Panc1 (cell line): ENCODE data around the gene CIAO2B. TPM values are rescaled to one million over a fixed set of nuclear protein-coding genes. Genes with fewer than 3 reads are reported as not detected.

ENCODE experiments used
- ATAC-seq: fragments of 200-7000 bp; cut with Tn5 transposase; 2 replicates; pipeline ENCODE4 v1.9.1; 2020; ENCODE audit warnings: mild to moderate bottlenecking, moderate library complexity
- BruUV-seq: library from RNA; stranded (reverse); fragments of 400-500 nt; replicated peaks from 2 replicates; lab custom pipeline; 2021; lab: Mats Ljungman, UMichigan
- CTCF ChIA-PET: fragments of 300-600 bp; sonication (Branson Sonifier 250); formaldehyde crosslinking; loops from one replicate; lab custom pipeline; 2022; ENCODE audit warnings: antibody characterized with exemption; lab: Charles Lee
- POLR2A ChIA-PET: fragments of 300-600 bp; sonication (Branson Sonifier 250); formaldehyde crosslinking; loops from one replicate; lab custom pipeline; 2022; ENCODE audit warnings: antibody characterized with exemption; lab: Charles Lee
- DNase-seq: peaks from one replicate; pipeline ENCODE4 v3.0.0-alpha.2; 2010; ENCODE audit warnings: low read depth, low spot score
- H3K27ac ChIP-seq: 2 replicates; pipeline ENCODE4 v1.5.1; 2011; ENCODE audit warnings: mild to moderate bottlenecking, low read length, inconsistent platforms
- H3K27me3 ChIP-seq: fragments of 200-500 bp; sonication (Bioruptor generic); 2 replicates; pipeline ENCODE4 v1.6.0; 2014; ENCODE audit warnings: low read length, inconsistent platforms; ENCODE audit not compliant: control insufficient read depth, insufficient read depth
- H3K36me3 ChIP-seq: fragments of 200-500 bp; sonication (Bioruptor generic); 2 replicates; pipeline ENCODE4 v1.5.1; 2014; ENCODE audit warnings: inconsistent platforms, mild to moderate bottlenecking, low read length, moderate library complexity; ENCODE audit not compliant: control insufficient read depth, insufficient read depth
- H3K4me1 ChIP-seq: 2 replicates; pipeline ENCODE4 v1.5.1; 2011; ENCODE audit warnings: inconsistent platforms, mild to moderate bottlenecking, low read length, moderate library complexity; ENCODE audit not compliant: control insufficient read depth, insufficient read depth
- H3K4me3 ChIP-seq, 2 experiments: 2 replicates each; pipeline ENCODE4 v1.5.1; 2011 to 2012; ENCODE audit warnings: low read depth in 2 of 2, low read length in 2 of 2, mild to moderate bottlenecking in 2 of 2, inconsistent platforms in 1 of 2, moderate library complexity in 1 of 2
- H3K9me3 ChIP-seq: fragments of 200-500 bp; sonication (Bioruptor generic); 2 replicates; pipeline ENCODE4 v1.5.1; 2014; ENCODE audit warnings: low read depth, mild to moderate bottlenecking, inconsistent platforms, low read length, moderate library complexity; ENCODE audit not compliant: control insufficient read depth, insufficient read depth
- POLR2AphosphoS5 ChIP-seq: IDR thresholded peaks from 2 replicates; pipeline ENCODE4 v1.6.1; 2012; ENCODE audit warnings: mild to moderate bottlenecking, low read depth, low read length, moderate library complexity
- SIN3A ChIP-seq: IDR thresholded peaks from 2 replicates; pipeline ENCODE4 v1.6.1; 2012; ENCODE audit warnings: low read depth, mild to moderate bottlenecking, low read length, moderate library complexity, borderline replicate concordance; ENCODE audit not compliant: insufficient read depth
- TCF7L2 ChIP-seq: IDR thresholded peaks from 2 replicates; pipeline ENCODE4 v1.6.1; 2011; ENCODE audit warnings: mild to moderate bottlenecking, low read depth, low read length, inconsistent platforms
- in situ Hi-C: cut with HindIII; loops from 2 replicates; pipeline ENCODE4 v1.10.0; 2016; ENCODE audit warnings: low sequenced_read_pairs, low pct_unique_long_range_greater_than_20kb
- intact Hi-C: fragments of 100-400 bp; cut with micrococcal nuclease; formaldehyde crosslinking; loops from one replicate; pipeline ENCODE4 v1.10.0; 2022; ENCODE audit not compliant: unreplicated experiment
- total RNA-seq: library from RNA; stranded (reverse); gene quantifications from one replicate; pipeline ENCODE4 v1.2.1, GENCODE V29; 2021; ENCODE audit not compliant: unreplicated experiment
- TF ChIP-seq, protein P1 (sequence below): fragments of 450-650 bp; IDR thresholded peaks from 2 replicates; pipeline ENCODE4 v1.5.1; 2017; ENCODE audit warnings: mild to moderate bottlenecking
- TF ChIP-seq, protein P2 (sequence below), 2 experiments: IDR thresholded peaks; 2 replicates each; pipeline ENCODE4 v1.6.1; 2011 to 2012; ENCODE audit warnings: low read depth in 2 of 2, control low read depth in 1 of 2, low read length in 1 of 2, mild to moderate bottlenecking in 1 of 2, moderate library complexity in 1 of 2; ENCODE audit not compliant: insufficient read depth in 1 of 2

CIAO2B gene
- total RNA-seq, 1 experiment from 2014 or later: 96.6 TPM

DNA sequence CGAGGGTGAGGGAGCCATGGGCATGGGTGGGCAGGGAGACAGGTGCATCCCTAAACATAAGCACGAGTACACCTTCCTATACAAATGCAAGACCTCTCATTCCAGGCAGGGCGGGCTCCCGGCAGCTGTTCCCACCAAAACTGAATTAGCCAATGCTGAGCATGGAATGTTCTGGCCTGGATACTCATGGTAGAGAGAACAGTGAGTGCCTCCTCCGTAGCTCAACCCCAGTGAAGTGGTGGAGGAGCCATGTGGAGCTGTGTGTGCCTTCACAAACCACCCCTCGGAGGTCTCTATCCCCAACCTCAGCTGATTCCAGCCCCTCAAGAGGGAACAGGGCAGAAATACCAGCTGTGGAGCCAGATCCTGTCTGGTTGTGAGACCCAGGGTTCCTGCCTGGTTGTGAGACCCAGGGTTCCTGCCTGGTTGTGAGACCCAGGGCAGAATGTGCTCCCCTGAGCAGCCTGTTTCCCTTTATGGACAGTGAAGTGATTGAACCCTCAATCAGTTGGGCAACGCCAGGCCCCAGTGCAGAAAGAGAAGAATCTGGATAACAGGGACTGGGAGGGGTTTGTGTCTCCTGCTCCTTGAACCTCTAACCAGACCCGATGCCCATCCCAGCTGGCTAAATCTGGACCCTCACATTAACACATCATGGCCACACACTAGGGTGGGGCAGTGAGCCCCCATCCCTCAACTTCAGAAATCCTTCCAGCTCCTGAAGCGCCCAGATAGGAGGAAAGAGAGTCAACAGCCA, 13.1 kb downstream of the CIAO2B start:
- no peaks in the 10 kb centered on the region for H3K9me3 ChIP-seq
- ChIA-PET CTCF (interaction anchor here (0.5 to 0.6 kb wide), 2 partner anchors 8 to 53 kb away, joined by 3 to 4 read pairs; no protein-coding TSS in a partner anchor), POLR2A (no interaction called here)
- no TSS peak for BruUV-seq
- DNase-seq (no peak), ATAC-seq (no peak)
- no peaks in the 10 kb centered on the region for H3K27me3 ChIP-seq
- H3K4me3 ChIP-seq: no peak overlapping the region
- H3K36me3 ChIP-seq: no peaks in the 10 kb centered on the region
- in situ Hi-C loops: no loop called here
- TF ChIP-seq TCF7L2 (no peak), SIN3A (no peak), POLR2AphosphoS5 (no peak)
- TF ChIP-seq, protein P1, sequence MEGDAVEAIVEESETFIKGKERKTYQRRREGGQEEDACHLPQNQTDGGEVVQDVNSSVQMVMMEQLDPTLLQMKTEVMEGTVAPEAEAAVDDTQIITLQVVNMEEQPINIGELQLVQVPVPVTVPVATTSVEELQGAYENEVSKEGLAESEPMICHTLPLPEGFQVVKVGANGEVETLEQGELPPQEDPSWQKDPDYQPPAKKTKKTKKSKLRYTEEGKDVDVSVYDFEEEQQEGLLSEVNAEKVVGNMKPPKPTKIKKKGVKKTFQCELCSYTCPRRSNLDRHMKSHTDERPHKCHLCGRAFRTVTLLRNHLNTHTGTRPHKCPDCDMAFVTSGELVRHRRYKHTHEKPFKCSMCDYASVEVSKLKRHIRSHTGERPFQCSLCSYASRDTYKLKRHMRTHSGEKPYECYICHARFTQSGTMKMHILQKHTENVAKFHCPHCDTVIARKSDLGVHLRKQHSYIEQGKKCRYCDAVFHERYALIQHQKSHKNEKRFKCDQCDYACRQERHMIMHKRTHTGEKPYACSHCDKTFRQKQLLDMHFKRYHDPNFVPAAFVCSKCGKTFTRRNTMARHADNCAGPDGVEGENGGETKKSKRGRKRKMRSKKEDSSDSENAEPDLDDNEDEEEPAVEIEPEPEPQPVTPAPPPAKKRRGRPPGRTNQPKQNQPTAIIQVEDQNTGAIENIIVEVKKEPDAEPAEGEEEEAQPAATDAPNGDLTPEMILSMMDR: no peak
- TF ChIP-seq, protein P2, sequence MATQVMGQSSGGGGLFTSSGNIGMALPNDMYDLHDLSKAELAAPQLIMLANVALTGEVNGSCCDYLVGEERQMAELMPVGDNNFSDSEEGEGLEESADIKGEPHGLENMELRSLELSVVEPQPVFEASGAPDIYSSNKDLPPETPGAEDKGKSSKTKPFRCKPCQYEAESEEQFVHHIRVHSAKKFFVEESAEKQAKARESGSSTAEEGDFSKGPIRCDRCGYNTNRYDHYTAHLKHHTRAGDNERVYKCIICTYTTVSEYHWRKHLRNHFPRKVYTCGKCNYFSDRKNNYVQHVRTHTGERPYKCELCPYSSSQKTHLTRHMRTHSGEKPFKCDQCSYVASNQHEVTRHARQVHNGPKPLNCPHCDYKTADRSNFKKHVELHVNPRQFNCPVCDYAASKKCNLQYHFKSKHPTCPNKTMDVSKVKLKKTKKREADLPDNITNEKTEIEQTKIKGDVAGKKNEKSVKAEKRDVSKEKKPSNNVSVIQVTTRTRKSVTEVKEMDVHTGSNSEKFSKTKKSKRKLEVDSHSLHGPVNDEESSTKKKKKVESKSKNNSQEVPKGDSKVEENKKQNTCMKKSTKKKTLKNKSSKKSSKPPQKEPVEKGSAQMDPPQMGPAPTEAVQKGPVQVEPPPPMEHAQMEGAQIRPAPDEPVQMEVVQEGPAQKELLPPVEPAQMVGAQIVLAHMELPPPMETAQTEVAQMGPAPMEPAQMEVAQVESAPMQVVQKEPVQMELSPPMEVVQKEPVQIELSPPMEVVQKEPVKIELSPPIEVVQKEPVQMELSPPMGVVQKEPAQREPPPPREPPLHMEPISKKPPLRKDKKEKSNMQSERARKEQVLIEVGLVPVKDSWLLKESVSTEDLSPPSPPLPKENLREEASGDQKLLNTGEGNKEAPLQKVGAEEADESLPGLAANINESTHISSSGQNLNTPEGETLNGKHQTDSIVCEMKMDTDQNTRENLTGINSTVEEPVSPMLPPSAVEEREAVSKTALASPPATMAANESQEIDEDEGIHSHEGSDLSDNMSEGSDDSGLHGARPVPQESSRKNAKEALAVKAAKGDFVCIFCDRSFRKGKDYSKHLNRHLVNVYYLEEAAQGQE (IDR thresholded peaks at IDR 0.05; ENCODE audit: insufficient read depth in 1 of 2, low read depth in 2 of 2, low read length in 1 of 2): no peak
- intact Hi-C loops: no loop called here
- peaks cover 6% of the 10 kb centered on the region; the same call in 1 of the 2 replicates for H3K4me1 ChIP-seq
- no peak overlapping the region for H3K27ac ChIP-seq

DNA sequence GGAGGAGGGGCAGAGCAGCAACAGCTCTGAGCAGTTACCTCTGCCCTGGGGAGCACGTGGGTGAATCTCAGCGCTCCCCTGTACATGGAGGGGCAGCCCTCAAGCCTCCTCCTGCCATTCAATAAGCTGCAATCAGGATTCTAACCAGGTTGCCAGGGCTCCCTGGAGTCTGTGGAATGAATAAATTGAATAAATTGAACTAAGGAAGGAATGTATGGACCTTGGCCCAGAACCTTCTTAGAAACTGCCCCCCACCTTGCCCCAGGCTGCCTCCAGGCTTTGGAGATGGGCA, 14.0 kb downstream of the CIAO2B start:
- TF ChIP-seq POLR2AphosphoS5 (no peak), SIN3A (no peak), TCF7L2 (no peak)
- TF ChIP-seq, protein P1: no peak
- TF ChIP-seq, protein P2 (IDR thresholded peaks at IDR 0.05; ENCODE audit: insufficient read depth in 1 of 2, low read depth in 2 of 2, low read length in 1 of 2): no peak
- ATAC-seq (no peak), DNase-seq (no peak)
- Histone ChIP-seq H3K36me3 (no peaks in the 10 kb centered on the region), H3K27me3 (no peaks in the 10 kb centered on the region), H3K4me1 (no peaks in the 10 kb centered on the region), H3K4me3 (no peak overlapping the region), H3K27ac (no peak overlapping the region), H3K9me3 (no peaks in the 10 kb centered on the region)
- CTCF ChIA-PET: no interaction called here
- intact Hi-C loops (no loop called here), in situ Hi-C loops (no loop called here)
- POLR2A ChIA-PET: no interaction called here
- no TSS peak for BruUV-seq
